ENCODE data around the gene OR9G4.

OR9G4 gene

DNA sequence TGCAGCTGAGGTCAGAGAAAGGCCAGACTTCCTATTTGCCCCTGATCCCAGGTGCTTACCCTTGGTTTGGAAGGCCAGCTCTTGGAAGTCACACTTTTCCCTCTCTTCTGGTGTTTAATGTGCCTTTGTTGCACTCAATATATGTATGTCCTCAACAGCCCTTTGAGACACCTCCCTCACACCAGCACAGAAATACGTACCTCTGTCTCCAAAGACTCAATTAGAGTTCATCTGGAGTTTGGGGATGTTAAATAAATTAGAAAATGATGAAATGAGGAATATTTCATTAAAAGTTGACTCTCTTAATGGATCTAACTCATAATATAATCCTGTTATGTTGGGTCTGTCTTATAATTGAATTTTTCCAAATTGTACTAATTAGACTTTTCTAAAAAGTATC is at the start of gene OR9G4:
TSS of gene OR9G4 (minus strand) at position 101 of the 400 bp plus-strand sequence. CDS start 4,931 bp downstream, outside the sequence.
- no peak for DNase-seq

DNA sequence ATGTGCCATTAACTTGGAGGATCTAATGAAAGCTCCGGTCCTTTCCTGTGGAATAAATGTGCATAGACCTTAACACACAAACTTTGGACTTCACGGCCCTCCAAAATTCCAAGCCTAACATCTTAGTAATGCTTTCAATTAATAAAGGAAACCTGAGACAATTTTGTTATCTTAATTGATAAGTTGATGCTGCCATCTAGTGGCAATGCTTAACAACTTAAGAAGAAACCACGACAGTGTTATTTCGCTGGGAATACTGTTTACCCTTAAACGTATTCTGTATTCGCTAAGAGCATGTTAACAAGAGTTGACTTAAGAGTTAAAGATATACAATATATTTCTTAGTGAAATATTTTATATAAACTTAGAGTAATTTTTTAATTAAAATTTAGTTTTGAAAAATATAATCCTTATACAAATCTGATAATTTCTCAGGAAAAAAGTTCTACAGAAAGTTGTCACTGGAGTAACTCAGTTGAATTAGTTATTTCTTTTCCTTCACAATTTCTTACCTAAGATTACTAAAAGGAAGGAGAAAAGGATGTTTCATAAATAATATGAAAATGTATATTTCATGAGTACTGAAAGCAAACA is 35.0 kb upstream of the OR9G4 start:
- DNase-seq, result no peak

DNA sequence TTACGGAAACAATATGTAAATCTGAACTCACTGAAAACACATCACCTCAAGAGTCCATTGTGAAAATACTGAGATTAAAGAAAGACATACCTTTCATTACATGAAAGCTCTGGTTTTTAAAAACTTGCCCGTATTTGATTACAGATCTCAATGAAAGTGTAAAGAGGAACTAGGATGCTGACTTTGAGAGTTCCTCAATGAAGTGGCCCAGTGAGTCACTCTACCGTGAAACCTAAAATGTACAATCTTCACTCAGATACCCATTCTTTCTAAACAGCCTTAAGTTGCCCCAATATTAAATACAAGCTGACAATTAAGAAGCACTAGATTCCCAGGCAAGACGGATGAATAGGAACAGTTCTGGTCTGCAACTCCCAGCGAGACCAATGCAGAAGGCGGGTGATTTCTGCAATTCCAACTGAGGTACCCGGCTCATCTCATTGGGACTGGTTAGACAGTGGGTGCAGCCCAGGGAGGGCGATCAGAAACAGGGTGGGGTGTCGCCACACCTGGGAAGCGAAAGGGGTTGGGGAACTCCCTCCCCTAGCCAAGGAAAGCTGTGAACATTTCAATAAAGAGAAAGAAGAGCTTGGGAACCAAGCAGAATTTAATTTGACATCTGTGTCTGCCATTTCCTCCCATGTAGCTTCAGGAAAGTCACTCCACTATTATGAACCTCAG is 33.8 kb upstream of the OR9G4 start:
- DNase-seq, result no peak

DNA sequence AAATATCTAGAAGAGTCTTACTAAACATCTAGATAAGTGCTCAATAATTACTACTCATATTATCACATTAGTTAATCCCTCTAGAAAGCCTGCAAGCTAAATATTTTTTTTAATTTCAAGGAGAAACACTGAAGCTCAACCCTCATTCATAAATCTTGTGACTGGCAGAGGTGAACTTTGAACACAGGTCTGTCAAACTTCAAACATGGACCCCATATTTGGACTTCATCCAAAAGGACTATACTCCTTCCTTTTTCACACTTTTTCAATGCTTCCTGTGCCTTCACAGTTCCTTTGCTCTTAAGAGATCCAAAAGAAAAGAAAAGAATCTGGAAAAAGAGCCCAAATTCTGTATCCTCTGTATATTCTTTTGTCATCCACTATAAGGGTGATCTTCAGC is 28.3 kb upstream of the OR9G4 start:
- no peak for DNase-seq

DNA sequence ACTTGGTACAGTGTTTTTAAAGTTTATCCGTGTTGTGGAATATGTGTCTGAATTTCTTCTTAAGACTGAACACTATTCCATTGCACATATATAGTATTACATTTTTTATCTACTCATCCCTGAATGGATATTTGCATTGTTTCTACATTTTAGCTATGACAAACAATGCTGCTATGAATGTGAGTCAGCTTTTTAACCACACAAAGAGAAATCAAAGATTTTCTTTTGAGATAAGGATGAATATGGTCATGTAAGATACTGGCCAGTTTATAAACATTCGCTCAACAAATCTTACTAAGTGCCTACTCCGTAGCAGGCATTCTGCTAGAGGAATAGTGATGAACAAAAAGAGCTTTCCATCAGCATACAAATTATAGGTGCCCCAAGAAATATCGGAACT is 16.5 kb upstream of the OR9G4 start:
- DNase-seq, result no peak

DNA sequence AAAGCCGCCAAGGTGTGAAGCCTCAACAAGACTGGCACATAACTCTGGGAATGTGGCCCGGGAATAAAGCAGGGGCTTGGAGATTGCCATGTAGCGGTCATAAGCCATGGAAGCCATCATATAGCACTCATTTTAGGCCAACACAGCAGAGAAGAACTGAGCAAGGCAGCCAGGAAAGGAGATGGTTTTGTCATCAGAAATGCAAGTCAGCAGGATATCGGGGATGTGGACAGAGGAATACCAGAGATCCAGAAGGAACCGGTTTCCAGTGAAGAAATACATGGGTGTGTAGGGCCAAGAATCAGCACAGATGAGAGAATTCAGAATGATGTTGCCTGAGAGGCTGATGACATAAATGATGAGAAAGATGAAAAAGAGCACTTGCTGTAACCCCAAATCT is 3.0 kb upstream of the OR9G4 start:
- DNase-seq, result no peak

DNA sequence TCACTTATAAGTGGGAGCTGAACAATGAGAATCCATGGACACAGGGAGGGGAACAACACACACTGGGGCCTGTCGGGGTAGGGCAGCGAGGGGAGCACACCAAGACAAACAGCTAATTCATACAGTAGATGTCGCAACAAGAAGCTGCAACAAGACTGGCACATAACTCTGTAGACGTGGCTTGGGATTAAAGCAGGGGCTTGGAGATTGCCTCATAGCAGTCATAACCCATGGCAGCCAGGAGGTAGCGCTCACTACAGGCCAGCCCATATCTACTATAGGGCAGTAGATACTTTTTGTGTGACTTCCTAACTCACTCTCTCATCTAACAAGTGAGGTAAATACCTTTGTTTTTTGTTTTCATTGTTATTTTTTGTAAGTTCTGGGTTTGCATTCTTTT is 1.7 kb upstream of the OR9G4 start:
- no peak for DNase-seq

DNA sequence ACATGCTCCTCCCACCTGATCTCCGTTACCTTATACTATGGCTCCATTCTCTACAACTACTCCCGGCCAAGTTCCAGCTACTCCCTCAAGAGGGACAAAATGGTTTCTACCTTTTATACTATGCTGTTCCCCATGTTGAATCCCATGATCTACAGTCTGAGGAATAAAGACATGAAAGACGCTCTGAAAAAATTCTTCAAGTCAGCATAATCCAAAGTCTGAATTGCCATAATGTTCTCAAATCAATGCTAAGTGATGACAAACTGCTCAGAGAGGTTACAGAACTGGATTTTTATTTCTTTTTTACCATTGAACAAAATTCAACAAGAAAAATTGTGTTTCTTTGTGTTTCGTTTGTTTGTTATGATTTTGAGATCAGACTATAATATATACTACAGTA is 7.6 kb downstream of the OR9G4 start:
- no peak for DNase-seq

DNA sequence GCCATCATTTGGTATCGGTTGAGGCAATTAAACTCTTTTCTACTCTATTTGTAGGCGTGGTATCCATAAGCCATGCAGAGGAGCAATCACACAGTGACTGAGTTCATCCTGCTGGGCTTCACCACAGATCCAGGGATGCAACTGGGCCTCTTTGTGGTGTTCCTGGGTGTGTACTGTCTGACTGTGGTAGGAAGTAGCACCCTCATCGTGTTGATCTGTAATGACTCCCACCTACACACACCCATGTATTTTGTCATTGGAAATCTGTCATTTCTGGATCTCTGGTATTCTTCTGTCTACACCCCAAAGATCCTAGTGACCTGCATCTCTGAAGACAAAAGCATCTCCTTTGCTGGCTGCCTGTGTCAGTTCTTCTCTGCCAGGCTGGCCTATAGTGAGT is 8.4 kb downstream of the OR9G4 start:
- no peak for DNase-seq

DNA sequence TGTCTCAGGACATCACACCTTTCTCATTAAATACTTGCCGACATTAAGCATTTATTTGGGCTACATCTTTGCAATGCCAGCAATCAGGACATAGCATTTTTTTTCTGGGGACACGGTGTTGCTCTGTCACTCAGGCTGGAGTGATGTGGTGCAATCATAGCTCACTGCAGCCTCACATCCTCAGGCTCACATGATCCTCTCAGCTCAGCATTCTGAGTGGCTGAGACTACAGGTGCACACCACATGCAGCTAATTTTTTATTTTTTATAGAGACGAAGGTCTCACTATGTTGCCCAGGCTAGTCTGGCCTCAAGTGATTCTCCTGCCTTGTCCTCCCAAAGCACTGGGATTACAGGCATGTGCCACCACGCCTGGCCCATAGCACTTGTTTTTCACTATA is 28.0 kb downstream of the OR9G4 start:
- no peak for DNase-seq

DNA sequence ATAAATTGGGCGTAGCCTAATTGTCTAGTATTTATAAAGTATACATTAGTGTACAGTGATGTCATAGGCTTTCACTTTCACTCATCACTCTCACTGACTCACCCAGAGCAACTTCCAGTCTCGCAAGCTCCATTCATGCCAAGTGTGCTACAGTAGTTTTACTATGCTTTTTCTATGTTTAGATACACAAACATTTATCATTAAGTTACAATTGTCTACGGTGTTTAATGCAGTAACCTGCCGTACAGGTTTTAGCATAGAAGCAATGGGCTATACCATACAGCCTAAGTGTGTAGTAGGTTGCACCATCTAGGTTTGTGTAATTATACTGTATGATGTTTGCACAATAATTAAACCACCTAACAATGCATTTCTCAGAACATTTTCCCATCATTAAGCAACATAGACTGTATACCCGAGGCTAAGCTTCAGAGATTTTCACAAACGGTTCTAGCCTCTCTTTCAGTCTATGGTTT is 32.1 kb downstream of the OR9G4 start:
- no peak for DNase-seq

DNA sequence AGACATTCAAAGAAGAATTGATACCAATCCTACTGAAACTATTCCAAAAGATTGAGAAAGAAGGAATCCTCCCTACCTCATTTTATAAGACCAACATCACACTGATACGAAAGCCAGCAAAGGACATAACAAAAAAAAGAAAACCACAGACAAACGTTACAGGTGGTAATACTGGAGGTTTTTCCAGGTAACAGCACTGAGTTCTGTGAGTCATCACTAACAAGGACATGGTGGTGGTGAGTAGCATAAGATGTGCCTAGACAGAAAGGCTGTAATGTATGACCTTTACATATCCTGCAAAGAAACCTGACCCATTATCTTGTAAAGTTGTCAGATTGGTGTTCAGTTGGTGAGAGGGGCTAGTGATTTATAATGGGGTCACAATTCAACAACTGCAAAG is 34.3 kb downstream of the OR9G4 start:
- DNase-seq, result no peak

DNA sequence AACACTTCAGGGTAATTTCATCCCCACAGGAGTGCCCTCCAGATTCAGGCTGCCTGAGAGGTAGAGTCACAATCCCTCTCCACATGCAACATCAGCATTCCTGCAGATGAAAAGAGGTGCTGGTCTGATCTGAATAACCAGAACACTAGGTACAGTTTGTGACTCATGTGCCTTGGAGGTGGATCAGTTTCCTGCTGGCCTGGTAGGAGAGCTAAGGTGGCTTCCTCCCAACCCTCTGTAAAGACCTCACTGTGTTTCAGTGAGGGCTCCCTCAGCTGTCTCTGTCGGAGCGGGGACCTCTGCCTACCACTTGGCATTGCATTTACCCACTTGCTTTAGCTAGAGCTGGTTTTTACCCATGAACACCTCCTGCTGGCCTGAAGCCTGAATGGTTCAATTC is 42.0 kb downstream of the OR9G4 start:
- DNase-seq, result no peak

DNA sequence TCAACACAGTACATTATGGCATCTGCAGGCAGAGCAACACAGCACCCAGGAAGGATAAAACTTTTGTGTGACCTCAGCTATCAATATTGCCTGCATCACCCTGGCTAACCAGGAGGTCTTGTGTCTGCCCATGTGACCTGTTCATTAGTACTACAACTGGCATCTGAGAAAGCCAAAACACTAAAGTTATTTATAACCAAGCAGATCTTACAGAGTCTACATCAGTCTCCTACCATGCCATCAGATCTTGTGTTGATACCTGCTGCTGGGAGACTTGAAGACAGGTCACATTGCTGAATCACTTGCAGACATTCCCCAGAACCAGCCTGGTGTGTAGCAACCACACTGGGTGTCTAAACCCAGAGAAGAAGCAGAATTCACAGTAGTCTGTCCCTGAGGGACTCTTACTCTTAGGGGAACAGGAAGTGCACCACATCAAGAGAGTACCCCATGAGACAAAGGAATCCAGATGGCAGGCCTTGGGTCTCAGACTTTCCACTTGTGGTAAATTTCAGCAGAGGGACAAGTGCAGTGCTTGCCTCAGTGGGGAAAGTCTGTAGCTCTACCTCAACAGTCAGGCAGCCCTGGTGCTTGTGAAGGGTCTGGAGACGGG is 42.6 kb downstream of the OR9G4 start:
- no peak for DNase-seq

DNA sequence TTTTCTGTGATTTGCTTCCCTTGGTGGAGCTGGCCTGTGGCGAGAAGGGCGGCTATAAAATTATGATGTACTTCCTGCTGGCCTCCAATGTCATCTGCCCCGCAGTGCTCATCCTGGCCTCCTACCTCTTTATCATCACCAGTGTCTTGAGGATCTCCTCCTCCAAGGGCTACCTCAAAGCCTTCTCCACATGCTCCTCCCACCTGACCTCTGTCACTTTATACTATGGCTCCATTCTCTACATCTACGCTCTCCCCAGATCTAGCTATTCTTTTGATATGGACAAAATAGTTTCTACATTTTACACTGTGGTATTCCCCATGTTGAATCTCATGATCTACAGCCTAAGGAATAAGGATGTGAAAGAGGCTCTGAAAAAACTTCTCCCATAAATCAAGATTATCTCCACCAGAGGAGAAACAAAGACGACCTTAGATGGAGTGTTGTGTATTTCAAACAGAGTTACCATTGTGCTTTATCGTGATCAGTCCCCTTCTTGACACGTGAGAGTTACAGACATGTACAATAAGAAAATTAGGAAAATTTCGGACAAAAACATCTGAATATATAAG is 47.5 kb downstream of the OR9G4 start:
- no peak for DNase-seq

DNA sequence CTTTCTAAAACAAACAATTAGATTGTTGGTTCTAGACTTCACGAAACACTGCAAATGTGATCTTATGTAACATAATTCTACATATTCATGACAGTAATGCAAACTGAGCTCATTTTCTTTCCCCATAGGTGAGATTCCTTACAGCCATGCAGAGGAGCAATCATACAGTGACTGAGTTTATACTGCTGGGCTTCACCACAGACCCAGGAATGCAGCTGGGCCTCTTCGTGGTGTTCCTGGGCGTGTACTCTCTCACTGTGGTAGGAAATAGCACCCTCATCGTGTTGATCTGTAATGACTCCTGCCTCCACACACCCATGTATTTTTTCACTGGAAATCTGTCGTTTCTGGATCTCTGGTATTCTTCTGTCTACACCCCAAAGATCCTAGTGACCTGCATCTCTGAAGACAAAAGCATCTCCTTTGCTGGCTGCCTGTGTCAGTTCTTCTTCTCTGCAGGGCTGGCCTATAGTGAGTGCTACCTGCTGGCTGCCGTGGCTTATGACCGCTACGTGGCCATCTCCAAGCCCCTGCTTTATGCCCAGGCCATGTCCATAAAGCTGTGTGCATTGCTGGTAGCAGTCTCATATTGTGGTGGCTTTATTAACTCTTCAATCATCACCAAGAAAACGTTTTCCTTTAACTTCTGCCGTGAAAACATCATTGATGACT is 48.1 kb downstream of the OR9G4 start:
- DNase-seq, result no peak

DNA sequence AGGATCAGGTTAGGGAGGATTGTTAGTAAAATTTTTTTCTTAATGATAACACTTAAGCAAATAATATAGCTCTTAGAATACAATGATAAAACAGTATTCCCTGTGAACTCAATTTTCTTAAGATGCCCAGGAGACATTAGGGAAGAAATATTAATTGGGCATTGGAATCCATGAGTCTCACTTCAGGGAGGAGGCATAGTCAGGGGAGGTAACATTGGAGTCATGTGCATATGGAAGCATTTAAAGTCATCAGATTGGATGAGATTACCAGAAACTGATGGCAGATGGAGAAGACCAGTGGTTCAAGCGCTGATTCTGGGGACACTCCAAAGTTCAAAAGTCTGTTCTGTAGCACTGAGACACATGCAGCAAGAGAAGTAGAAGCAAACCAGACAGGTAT is 49.7 kb downstream of the OR9G4 start, which contains the start of gene OR9G1:
TSS of gene OR9G1 (plus strand) at position 301 of the 400 bp plus-strand sequence. CDS start 1,293 bp downstream, outside the sequence.
- no peak for DNase-seq

DNA sequence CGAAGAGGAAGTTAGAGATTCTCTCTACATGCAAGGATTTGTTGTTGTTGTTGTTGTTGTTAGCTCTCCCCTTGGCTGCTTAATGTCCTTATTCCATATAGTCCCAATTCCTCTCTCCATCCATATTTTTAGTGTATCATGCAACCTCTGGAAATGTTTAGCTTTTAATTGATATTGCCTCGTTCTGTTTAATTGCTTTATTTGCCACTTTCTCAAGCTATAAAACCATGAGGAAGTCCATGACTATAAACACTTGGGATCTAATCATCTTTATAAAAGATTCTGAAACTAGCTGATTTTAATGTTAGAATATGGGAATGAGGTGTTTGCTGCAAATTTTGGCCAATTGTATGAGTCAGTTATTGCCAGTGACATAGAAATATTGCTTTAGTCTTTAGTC is 55.1 kb downstream of the OR9G4 start:
- DNase-seq, result no peak

Measured in activated CD8-positive, alpha-beta memory T cell treated with anti-CD3 and anti-CD28 coated beads, Interleukin-2, amount 50 U/mL, for 4 hours (primary cell).